HG03439 (cell line): ENCODE data around the gene TWIST2.

Experiments
- ATAC-seq: cut with Tn5 transposase; IDR thresholded peaks from one replicate; pipeline ENCODE4 v1.9.1; 2021; ENCODE audit warnings: mild to moderate bottlenecking, moderate library complexity; ENCODE audit not compliant: unreplicated experiment

Gene TWIST2

DNA sequence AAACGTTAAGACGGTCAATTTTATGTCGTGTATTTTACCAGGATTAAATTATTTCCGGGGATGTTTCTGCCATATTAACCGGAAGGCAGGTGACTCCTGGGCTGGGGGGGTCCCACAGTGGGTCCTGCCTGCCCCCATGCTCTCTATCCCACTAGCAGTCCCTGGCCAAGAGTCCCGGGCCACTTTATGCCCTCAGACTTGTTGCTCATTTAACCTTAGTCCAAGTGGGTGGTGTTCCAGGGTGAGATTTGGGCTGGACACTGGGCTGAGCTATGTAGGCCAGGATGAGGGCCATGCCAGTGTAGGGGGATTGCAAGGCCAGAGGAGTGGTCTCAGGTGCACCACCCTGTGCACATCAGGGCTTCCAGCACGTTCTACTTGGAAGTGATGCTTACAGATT lies 24.1 kb downstream of the TWIST2 start:
- ATAC-seq, result no peak

DNA sequence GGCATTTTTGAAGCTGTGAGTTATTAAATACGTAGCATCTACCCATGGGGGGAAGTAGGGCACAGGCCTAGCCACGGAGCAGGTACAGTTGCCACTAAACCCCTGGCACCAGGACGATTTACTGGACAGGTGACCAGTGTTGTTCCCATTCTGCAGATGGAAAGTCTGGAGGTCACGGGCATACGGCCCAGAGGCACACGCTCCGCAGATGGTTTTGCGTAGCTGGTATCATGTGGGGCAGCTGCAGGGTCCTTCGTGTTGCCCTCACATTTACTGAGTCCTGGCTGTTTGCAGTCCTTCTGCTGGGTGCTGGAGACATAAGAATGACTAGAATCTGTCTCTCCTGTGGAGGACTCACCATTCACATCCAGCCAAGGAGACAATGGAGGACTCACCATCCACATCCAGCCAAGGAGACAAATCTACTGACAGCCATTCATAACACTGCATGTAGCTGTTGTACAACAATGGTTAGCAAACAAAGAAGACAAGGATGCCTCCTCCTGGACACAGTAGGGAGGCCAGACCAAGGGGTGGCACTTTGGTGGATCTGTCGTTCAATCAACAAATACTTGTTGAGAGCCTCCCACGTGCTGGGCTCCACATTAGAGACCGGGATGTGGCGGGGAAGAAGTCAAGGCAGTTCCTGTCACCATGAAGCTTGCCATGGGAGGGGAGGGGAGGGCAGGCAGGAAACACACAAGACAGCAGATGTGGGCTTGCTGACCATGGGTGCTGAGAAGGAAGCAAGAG lies 24.9 kb downstream of the TWIST2 start:
- ATAC-seq, result no peak

DNA sequence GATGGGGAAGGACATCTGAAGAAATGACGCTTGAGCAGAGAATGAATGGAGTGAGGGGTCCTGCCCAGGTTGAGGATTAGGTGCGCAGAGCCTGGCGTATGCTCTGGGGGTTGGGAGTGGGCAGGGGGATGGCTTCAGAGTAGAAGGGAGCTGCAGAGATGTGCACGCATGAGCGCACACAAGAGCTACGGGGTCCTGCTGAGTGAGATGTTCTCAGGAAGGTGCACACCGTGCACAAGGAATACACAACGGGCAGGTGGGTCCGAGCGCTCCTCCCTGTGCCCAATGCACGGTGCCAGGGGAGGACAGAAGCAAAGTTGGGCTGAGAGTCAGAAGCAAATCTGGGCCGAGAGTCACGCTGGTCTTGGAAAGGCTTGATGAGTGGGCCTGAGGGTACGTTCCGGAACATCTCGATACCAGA lies 25.5 kb downstream of the TWIST2 start:
- ATAC-seq, result no peak

DNA sequence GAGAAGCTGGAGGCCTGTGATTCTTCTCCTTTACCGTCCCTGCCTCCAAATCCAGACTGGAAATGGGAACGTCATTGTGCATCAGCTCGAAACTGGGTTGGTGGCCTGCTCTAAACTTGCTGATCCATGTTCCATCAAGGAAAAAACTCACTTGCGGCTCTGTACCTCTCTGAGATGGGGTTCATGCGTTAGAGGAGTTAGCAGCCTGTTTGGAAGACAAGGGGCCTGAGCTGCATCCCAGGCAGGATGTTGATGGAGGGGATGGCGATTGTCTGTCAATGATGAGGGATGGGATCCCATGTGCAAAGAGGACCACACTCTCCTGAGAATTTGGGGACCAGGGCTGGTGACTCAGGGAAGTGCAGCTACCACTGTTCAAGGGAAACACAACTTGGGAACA lies 26.0 kb downstream of the TWIST2 start:
- no peak for ATAC-seq

DNA sequence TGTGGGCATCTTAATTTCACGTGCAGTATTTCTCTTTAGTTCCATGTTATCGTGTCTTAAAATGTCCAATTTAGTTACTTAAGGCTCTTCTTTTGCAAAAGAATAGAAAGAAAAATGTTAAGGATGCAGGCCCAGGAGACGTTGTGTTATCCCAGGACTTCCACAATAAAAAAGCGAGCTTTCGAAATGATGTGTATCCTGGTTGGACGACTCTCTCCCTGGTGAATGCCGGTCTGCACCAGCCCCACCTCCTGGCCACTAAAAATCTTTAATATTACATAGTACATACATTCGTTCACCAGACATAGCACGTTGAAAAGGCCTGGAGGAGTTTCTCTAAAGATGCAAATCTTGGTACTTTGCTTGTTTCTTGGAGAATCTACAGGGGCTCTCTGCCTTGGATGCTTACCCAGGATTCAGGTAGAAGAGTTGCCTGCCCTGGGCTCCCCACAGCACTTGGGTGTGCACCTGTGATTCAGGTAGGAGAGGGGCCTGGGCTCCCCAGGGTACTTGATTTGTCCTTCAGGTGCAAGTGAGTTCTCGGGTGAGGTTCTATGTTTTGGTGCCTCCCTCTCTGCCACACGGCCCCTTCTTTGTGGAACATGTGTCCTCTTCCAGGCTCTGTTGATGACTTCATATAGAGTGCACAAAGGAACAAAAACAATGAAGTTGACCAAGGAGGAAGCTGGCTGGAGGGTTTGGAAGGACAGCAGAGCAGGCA lies 26.6 kb downstream of the TWIST2 start:
- ATAC-seq, result no peak

DNA sequence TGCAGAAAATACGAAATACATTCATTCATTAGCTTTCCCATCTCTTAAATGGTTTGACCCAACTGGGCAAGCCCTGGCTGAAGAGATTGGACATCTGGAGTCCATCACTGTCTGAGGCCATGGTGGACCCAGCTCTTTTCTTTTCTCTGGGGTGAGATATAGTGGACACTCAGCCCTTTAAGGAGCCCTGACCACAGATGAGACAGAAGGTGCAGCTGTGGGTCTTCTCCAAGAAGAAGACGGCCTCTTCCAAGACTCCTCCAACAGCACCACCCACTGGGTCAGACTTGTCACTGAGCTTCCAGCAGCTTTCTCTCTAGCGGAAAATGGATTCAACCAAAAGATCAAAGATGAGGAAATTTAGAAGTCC lies 27.2 kb downstream of the TWIST2 start:
- no peak for ATAC-seq

DNA sequence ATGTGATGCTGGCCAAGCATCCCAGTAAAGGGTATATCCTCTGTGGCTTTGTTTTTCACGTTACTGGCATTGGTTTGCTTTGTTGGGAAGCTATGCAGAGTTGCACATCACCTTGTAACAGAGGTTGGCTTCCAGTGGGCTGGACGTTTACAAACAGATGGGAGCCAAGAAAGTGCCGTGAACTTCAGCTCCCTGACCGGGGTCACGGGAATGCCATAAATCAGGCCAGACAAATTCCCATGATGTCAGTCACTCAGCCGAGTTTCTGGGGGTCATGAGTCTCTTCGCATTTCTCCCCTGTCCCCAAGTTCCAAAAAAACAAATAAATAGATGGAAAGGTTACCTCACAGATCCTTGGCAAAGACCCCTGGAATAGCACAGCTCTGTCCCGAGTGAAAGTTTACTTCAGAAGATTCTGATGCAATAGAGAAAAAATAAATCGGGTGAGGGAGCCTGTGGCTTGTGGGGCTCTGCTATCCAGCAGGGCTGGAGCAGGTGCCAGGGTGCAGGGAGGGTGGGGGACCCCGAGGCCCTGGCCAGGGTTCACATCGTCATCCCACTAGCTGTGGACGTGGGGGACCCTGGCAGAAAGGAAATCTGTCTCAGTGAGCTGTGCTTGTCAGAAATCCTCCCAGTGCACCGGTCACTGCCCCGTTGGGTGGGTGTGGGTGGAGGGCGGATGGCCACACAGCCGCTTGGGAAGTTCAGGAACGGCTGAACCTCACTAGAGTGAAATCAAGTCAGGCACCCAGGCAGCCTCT lies 27.8 kb downstream of the TWIST2 start:
- ATAC-seq, result no peak

DNA sequence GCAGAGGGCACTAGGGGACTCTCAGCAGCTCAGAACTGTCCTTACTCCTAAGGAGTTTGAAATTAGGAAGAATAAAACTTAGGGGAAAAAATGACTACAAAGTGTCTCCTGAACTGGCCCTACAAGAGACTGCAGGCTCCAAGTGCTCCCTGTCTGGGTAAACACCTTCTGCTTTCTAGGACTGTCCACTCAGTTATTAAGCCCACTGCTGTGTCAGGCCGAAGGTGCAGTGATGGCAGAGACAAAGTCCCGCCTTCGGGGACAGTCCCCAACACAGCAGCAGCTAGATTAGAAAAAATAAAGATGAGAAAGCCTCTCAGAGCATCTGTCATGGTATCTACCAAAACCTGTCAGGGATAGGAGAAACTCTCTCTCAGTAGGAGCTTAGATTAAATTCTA lies 28.3 kb downstream of the TWIST2 start:
- no peak for ATAC-seq

DNA sequence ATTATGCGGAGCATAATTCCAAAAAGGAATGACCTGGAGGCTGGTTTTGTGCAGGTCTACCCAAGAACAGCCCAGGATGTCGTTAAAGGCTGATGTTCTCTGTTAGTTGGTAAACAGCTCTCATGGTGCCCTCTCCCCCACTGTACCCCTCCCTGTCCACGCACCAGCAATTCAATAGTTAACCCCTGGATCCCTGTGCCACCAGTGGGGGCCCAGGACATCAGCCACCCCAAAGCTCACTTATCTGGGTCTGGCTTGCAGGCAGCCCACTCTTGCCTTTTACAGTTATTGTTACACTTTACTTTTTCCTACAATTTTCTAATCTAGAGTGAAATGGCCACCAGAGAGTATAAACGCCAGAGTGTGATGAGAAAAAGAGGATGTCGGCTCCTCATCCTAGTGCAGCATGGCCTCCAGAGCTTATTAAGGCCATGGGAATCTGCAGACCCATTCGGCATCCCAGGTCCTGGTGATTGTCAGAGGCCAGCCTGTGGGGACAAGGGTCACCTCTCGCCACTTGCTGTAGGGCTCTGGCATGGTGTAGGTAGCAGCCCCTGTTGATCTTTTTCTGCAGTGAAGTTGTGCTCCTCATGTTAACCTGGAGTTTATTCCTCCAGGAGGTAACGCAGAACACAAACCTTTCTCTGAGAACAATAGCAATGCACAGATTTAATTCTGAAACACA lies 30.3 kb downstream of the TWIST2 start:
- no peak for ATAC-seq

DNA sequence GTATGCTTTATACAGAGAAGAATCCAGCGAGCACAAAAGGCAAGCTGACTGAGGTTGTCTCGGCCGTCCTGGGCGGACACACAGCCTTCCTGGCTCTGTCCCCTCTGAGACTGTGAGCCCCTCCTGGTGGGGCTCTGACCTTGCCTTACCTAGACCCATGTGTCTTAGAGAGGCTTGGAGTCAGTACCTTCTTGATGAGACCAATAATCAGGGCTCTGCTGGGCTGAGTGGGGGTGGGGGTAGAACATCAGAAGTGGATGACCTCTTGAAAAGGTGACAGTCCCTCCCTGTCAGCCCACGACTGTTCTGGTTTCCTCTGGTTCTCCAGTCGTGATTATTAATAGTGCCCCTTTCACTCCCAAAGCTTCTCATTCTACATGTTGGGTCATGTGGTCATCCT lies 31.2 kb downstream of the TWIST2 start:
- no peak for ATAC-seq

DNA sequence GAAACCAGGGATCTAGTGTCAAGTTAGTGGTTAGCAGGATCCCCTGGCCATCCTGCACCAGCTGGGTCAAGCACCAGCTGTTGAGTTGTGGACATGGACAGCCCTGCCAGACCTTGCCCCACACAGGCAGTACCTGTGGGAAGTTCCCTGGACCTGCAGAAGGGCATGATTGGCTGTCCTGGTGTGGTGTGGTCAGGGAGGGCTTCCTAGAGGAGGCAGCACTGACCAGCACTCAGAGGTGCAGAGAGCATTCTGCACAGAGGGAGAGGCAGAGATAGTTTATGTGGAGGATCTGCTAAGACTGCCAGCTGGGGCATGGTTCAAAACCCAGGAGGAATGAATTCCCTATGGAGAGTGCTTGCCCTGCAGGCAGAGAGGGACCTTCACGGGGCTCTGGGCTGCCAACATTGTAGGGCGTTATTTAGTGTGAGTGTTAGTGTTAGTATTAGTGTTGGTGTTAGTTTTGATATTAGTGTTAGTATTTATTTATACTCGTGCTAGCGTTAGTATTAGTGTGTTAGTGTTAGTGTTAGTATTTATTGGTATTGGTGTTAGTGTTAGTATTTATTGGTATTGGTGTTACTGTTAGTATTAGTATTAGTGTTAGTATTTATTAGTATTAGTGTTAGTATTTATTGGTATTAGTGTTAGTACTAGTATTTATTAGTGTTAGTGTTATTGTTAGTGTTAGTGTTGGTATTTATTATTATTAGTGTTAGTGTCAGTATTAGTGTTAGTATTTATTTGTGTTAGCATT lies 31.9 kb downstream of the TWIST2 start:
- no peak for ATAC-seq

DNA sequence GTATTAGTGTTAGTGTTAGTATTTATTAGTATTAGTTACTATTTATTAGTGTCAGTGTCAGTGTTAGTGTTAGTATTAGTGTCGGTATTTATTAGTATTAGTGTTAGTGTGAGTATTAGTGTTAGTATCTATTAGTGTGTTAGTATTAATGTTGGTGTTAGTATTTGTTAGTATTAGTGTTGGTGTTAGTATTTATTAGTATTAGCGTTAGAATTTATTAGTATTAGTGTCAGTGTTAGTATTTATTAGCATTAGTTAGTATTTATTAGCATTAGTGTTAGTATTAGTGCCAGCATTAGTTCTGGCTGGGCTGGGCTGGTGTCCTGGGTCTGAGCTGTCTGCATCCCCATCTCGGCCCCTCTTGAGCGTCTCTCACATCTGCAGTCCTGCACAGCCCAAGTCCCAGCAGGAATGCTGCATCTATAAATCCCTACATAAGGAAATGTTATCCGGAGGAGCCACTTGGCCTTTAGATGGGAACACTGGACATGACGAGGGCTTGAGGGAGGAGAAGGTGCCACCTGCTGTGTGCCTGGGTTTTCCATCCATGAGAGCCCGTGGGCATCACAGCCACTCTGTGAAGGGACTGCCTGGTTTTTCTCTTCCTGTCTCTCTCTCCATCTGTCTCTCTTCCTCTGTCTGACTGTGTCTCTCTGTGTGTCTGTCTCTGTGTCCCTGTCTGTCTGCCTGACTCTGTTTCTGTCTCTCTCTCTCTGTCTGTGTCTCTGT lies 33.6 kb downstream of the TWIST2 start:
- ATAC-seq, result no peak

DNA sequence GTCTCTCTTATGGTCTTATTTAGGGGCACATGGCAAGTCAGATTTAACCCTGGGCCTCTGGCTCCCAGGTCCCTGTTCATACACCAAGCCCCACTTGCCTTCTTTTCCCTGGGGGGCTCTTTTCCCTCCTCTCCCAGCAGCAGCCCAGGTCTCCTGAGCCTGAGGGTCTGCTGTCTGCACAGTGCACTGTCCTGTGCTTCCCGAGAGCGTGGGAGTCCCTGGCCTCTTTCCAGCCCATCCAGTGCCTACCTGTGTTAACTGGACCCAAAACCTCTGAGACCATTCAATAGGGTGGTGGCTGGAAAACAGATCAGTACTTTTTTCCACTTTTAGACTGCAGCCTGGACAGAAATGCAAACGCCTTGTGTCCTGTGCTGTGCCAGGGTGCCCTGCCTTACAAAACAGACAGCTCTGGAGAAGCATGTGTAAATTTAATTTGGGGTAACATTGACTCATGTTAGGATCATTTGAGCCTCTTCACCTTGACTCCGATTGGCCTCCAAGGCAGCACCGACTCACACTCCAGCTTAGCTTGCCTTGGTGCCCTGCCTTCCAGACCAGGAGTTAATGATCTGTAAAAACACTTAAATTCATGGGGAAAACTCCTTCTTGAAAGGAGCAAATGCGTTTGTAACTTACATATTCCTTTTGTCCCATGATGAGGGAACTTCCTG lies 34.3 kb downstream of the TWIST2 start:
- ATAC-seq, result no peak

DNA sequence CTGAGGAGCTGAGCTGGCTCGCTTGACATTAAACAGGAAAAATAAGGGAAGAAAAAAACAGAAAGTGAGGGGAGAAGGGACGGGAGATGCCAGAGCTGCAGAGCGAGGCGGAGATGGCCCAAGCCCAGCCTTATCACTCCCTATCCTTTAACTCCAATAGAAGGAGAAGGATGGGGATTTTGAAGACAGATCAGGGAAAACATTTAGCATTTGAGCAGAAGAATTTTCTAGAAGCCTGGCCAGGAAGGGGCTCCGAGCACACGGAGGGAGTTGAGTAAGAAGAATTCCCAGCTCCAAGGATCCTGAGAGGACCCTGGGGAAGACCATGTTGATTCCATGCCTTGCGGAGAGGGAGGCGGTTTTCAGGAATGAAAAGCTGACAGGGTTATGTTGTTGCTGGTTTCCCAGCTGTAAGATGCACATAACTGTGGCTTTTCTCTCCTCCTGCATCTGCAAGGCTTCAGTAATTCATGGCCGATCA lies 35.6 kb downstream of the TWIST2 start:
- no peak for ATAC-seq

DNA sequence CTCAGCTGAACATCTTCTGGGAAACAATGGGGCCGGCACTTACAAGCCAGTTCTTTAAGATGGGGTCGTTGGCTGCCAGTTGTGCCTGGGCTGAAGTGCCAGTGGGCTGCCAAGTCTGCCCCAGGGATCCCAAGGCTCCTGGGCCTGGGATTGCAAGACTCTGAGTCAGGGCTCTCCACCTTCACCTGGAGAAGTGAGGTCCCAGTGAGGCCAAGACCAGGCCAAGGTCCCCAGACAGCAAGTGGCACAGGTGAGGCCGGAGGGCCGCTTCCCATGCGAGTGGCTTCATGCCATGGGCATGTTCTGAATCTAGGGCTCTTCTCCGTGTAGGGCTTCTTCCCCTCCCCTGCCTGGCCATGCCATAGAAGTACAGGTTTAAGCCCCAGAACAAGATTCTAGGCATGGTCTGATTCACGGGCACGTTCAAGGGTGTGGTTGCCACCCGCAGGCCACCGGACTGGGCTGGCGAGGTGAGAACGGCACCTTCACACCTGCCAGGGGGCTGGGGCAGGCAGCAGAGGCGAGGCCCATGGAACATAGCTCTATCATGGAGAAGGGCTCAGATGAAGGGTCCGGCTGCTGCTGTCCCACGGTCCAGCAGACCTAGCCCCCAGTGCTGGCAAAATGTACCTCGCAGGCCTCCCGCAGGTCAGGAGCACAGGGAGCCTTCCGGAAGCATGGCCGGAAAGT lies 36.4 kb downstream of the TWIST2 start:
- ATAC-seq, result no peak

DNA sequence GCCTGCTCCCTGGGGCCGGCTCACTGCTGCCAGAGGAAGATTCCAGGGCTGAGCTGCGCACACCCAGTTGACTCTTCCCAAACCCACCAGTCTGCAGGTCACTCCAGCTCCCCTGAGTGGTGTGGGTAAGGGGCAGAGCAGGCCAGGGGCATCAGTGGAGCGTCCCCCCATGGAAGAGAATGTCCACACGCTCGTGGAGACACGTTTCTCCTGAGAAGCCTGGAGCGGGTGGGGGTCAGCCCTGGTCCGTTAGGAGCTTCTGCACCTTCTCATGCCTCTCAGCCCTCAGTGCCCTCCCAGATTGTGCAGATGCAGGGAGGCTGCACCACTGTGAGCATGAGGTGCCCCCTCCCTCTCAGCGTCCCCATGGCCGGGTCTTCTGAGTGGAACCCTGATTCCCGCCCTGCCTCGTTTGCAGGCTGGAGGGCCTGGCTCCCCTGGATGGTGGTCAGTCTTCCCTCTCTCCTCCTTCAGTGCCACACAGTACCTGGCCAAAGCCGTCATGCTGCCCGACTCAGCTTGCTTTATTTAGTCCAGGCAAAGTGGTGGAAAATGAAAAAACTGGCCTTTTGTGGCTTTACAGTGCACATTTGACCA lies 37.0 kb downstream of the TWIST2 start:
- no peak for ATAC-seq

DNA sequence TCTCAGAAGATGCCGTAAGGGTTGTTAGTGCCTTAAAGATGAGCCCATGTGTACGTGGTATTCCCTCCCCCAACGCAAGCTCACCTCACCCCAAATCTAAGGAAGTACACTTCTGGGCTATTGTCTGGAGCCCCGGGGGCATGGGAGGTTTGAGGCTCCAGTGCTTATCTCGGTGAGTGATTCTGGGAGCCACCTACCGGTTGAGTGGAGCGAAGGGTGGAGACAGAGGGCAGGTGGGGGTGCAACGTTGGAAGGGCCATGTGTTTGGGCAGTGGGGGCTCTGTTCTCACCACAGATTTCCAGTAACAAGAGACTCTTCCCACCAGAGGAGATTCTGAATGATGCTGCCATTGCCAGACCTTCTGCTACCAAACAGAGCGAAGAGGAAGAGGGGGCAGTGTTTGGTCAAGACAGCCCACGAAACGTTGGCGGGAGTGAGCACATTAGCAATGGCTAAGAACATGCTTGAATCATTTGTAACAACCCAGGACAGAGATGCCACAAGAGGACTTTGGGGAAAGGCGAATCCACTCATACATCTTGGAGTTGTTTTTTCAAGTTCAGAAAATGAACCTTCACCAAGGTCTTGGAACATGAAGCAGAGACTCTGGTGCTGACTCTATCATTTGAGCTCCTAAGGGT lies 38.7 kb downstream of the TWIST2 start:
- no peak for ATAC-seq

DNA sequence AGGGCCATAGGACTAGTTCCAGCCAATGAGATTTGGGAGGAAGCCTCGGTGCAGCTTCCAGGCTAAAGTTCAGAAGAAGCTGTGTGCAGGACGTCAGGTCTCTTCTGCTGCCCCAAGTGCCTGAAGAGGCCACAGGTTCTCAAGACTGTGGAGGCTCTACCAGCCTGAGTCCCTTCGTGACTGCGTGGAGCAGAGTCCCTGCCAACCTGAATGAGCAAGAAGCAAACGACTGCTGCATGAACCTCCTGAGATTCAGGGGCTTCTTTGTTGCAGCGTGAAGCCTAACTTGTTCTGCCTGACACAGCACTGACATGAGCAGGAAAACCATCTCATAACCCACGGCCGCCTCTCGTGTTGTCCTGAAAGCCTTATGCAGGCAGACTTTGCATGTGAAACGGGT lies 39.7 kb downstream of the TWIST2 start:
- no peak for ATAC-seq
